Keratinocyte (primary cell): ENCODE data around the gene METAP1D.

ENCODE experiments used
- CTCF ChIP-seq, 3 experiments: IDR thresholded peaks in 1 of 3; conservative IDR thresholded peaks in 1 of 3; optimal IDR thresholded peaks in 1 of 3; 2 replicates in 2 of 3; 3 replicates in 1 of 3; pipeline versions ENCODE3 to v1.5.1; 2011; ENCODE audit warnings: low read length in 3 of 3, mild to moderate bottlenecking in 3 of 3, moderate library complexity in 2 of 3, control low read depth in 1 of 3, inconsistent platforms in 1 of 3; ENCODE audit not compliant: insufficient read depth in 2 of 3; ENCODE audit errors: extremely low read depth in 1 of 3
- EZH2 ChIP-seq: IDR thresholded peaks from one replicate; pipeline ENCODE4 v1.6.1; 2012; ENCODE audit warnings: inconsistent platforms, mild to moderate bottlenecking, low read length, moderate library complexity

- TF ChIP-seq CTCF (optimal IDR thresholded peaks at IDR 0.05 in 1 of 3, IDR thresholded peaks at IDR 0.05 in 1 of 3, conservative IDR thresholded peaks at IDR 0.05 in 1 of 3; ENCODE audit: extremely low read depth in 1 of 3, insufficient read depth in 2 of 3, low read length in 3 of 3) (no peak), EZH2 (no peak)
Observed at GRCh38 chr2:171952748-171953147, 47.0 kb upstream of the METAP1D start.
